ENCODE results near the gene IER3IP1.

Gene IER3IP1

GRCh38 chr18:47118981-47119380, 57.2 kb downstream of the IER3IP1 start:
- H3K4me1 ChIP-seq (ENCODE audit: low read length), result peaks cover 21% of the 10 kb centered on the region
- H3K27ac ChIP-seq (ENCODE audit: low read length), result no peak overlapping the region
- H2AFZ ChIP-seq (ENCODE audit: low read depth, low read length), result no peak overlapping the region
- H3K79me2 ChIP-seq (ENCODE audit: low read length), result no peaks in the 10 kb centered on the region
- TF ChIP-seq CTCF (IDR thresholded peaks at IDR 0.05; ENCODE audit: low read depth, low read length) (no peak), EZH2phosphoT487 (IDR thresholded peaks at IDR 0.05; ENCODE audit: low read depth) (no peak)
- H3K4me3 ChIP-seq (ENCODE audit: low read length), result no peak overlapping the region
- H3K27me3 ChIP-seq (ENCODE audit: low read depth, low read length), result no peaks in the 10 kb centered on the region
- peaks cover 19% of the 10 kb centered on the region for H4K20me1 ChIP-seq (ENCODE audit: insufficient read depth, low read length)
- no peak overlapping the region for H3K9ac ChIP-seq (ENCODE audit: low read length)
- H3K36me3 ChIP-seq (replicated peaks; ENCODE audit: low read depth, low read length), result peaks cover 24% of the 10 kb centered on the region
- H3K9me3 ChIP-seq (ENCODE audit: insufficient read depth, low read length), result no peaks in the 10 kb centered on the region
- no peak overlapping the region for H3K4me2 ChIP-seq (ENCODE audit: low read length)

- peaks cover 48% of the 10 kb centered on the region for H3K36me3 ChIP-seq (replicated peaks; ENCODE audit: low read depth, low read length)
- no peak overlapping the region for H3K4me2 ChIP-seq (ENCODE audit: low read length)
- H3K27me3 ChIP-seq (ENCODE audit: low read depth, low read length), result no peaks in the 10 kb centered on the region
Measured at GRCh38 chr18:47115205-47115604, 61.0 kb downstream of the IER3IP1 start.

GRCh38 chr18:47113796-47114540, 62.2 kb downstream of the IER3IP1 start:
- Histone ChIP-seq H2AFZ (ENCODE audit: low read depth, low read length) (no peak overlapping the region), H3K4me3 (ENCODE audit: low read length) (no peak overlapping the region), H3K27me3 (ENCODE audit: low read depth, low read length) (no peaks in the 10 kb centered on the region), H3K4me1 (ENCODE audit: low read length) (no peaks in the 10 kb centered on the region), H3K9me3 (ENCODE audit: insufficient read depth, low read length) (no peaks in the 10 kb centered on the region), H3K9ac (ENCODE audit: low read length) (no peak overlapping the region), H3K27ac (ENCODE audit: low read length) (no peak overlapping the region), H3K79me2 (ENCODE audit: low read length) (no peaks in the 10 kb centered on the region), H4K20me1 (ENCODE audit: insufficient read depth, low read length) (no peaks in the 10 kb centered on the region; the same call in 1 of the 2 replicates), H3K36me3 (replicated peaks; ENCODE audit: low read depth, low read length) (peaks cover 46% of the 10 kb centered on the region), H3K4me2 (ENCODE audit: low read length) (no peak overlapping the region)
- TF ChIP-seq EZH2phosphoT487 (IDR thresholded peaks at IDR 0.05; ENCODE audit: low read depth), result no peak
- TF ChIP-seq CTCF (IDR thresholded peaks at IDR 0.05; ENCODE audit: low read depth, low read length), result no peak

More at GRCh38 chr18:47115205-47115604, 61.0 kb downstream of the IER3IP1 start:
- H3K9me3 ChIP-seq (ENCODE audit: insufficient read depth, low read length), result no peaks in the 10 kb centered on the region
- H3K9ac ChIP-seq (ENCODE audit: low read length), result no peak overlapping the region
- no peak overlapping the region for H2AFZ ChIP-seq (ENCODE audit: low read depth, low read length)
- H3K27ac ChIP-seq (ENCODE audit: low read length), result no peak overlapping the region
- peaks cover 4% of the 10 kb centered on the region for H4K20me1 ChIP-seq (ENCODE audit: insufficient read depth, low read length)
- TF ChIP-seq EZH2phosphoT487 (IDR thresholded peaks at IDR 0.05; ENCODE audit: low read depth) (no peak), CTCF (IDR thresholded peaks at IDR 0.05; ENCODE audit: low read depth, low read length) (no peak)
- no peaks in the 10 kb centered on the region for H3K79me2 ChIP-seq (ENCODE audit: low read length)
- no peak overlapping the region for H3K4me3 ChIP-seq (ENCODE audit: low read length)
- H3K4me1 ChIP-seq (ENCODE audit: low read length), result peaks cover 6% of the 10 kb centered on the region

GRCh38 chr18:47110492-47111274, 65.5 kb downstream of the IER3IP1 start:
- Histone ChIP-seq H3K79me2 (ENCODE audit: low read length) (no peaks in the 10 kb centered on the region), H4K20me1 (ENCODE audit: insufficient read depth, low read length) (no peaks in the 10 kb centered on the region; the same call in 1 of the 2 replicates), H3K36me3 (replicated peaks; ENCODE audit: low read depth, low read length) (peaks cover 64% of the 10 kb centered on the region), H3K27me3 (ENCODE audit: low read depth, low read length) (no peaks in the 10 kb centered on the region), H3K9me3 (ENCODE audit: insufficient read depth, low read length) (no peaks in the 10 kb centered on the region), H3K4me3 (ENCODE audit: low read length) (no peak overlapping the region), H2AFZ (ENCODE audit: low read depth, low read length) (no peak overlapping the region), H3K9ac (ENCODE audit: low read length) (no peak overlapping the region), H3K27ac (ENCODE audit: low read length) (no peak overlapping the region), H3K4me1 (ENCODE audit: low read length) (no peaks in the 10 kb centered on the region), H3K4me2 (ENCODE audit: low read length) (no peak overlapping the region)
- no peak for TF ChIP-seq CTCF (IDR thresholded peaks at IDR 0.05; ENCODE audit: low read depth, low read length)
- no peak for TF ChIP-seq EZH2phosphoT487 (IDR thresholded peaks at IDR 0.05; ENCODE audit: low read depth)
